ENCODE measurements around the gene DMRTB1. TPM values are rescaled to one million over a fixed set of nuclear protein-coding genes. Genes with fewer than 3 reads are reported as not detected.
A peak's percentile ranks its signal among the peaks of the same experiment; 100 is the strongest.

DMRTB1 gene
- total RNA-seq, 1 experiment from 2014 or later: not detected

- peak; percentile 85 for DNase-seq (ENCODE audit: low read depth, low spot score)
- CTCF ChIA-PET: interaction anchor here (1.1 to 1.5 kb wide), 2 partner anchors 20 to 37 kb away, joined by 4 read pairs; no protein-coding TSS in a partner anchor
Measured at GRCh38 chr1:53413175-53414001, 45.8 kb upstream of the DMRTB1 start.

More at GRCh38 chr1:53413175-53414001, 45.8 kb upstream of the DMRTB1 start:
- ChIA-PET RAD21 (ENCODE audit: low non-redundant PET in 1 of 2, low total read pairs in 2 of 2, uncharacterized antibody in 2 of 2, unreplicated experiment in 2 of 2) (interaction anchor here in 1 of 2 experiments (0.6 kb wide), 1 partner anchor 135 kb away, joined by 4 read pairs; no protein-coding TSS in a partner anchor), POLR2A (interaction anchor here (1.0 to 1.7 kb wide), 2 partner anchors 10 to 52 kb away, joined by 3 to 4 read pairs; no protein-coding TSS in a partner anchor)
- H3K36me3 ChIP-seq (ENCODE audit: control insufficient read depth in 1 of 2, insufficient read depth in 2 of 2, low read length in 2 of 2): no peaks in the 10 kb centered on the region
- H3K9me2 ChIP-seq (ENCODE audit: insufficient read depth): no peaks in the 10 kb centered on the region
- H3K9me3 ChIP-seq (ENCODE audit: control insufficient read depth in 1 of 2, insufficient read depth in 1 of 2, low read depth in 1 of 2, low read length in 2 of 2): no peaks in the 10 kb centered on the region
- TF ChIP-seq ELF1 (IDR thresholded peaks at IDR 0.05; ENCODE audit: borderline replicate concordance, low read depth) (no peak), FOSL1 (IDR thresholded peaks at IDR 0.05; ENCODE audit: low read depth) (peak; percentile 88), MAX (IDR thresholded peaks at IDR 0.05) (no peak; the same call in 1 of the 2 replicates), SP1 (IDR thresholded peaks at IDR 0.05; ENCODE audit: low read depth) (peak; percentile 85), CEBPB (IDR thresholded peaks at IDR 0.05; ENCODE audit: low read depth) (peak; percentile 79), POLR2A (IDR thresholded peaks at IDR 0.05; ENCODE audit: borderline replicate concordance, extremely low read depth, insufficient read depth, insufficient read length) (no peak), YY1 (IDR thresholded peaks at IDR 0.05; ENCODE audit: extremely low read depth, insufficient replicate concordance, low read depth, low read length) (peak; percentile 6), ATF3 (IDR thresholded peaks at IDR 0.05) (no peak), TCF7L2 (IDR thresholded peaks at IDR 0.05; ENCODE audit: borderline replicate concordance, extremely low read depth, insufficient read depth, insufficient read length) (peak; percentile 88), EGR1 (IDR thresholded peaks at IDR 0.05; ENCODE audit: low read depth) (peak; percentile 82), JUND (IDR thresholded peaks at IDR 0.05) (peak; percentile 87), EZH2phosphoT487 (IDR thresholded peaks at IDR 0.05; ENCODE audit: borderline replicate concordance) (no peak), REST (IDR thresholded peaks at IDR 0.05; ENCODE audit: low read depth) (no peak), CBX3 (IDR thresholded peaks at IDR 0.05; ENCODE audit: low read depth) (peak; percentile 74; the same call in 1 of the 2 replicates), CTCF (IDR thresholded peaks at IDR 0.05 in 2 of 3, conservative IDR thresholded peaks at IDR 0.05 in 1 of 3; ENCODE audit: borderline replicate concordance in 1 of 3, insufficient read depth in 1 of 3, low read depth in 2 of 3, low read length in 2 of 3) (no peak)
- ATAC-seq: peak; percentile 92
- H3K27ac ChIP-seq (ENCODE audit: low read depth, low read length): peak overlapping the region; percentile 90
- H3K4me3 ChIP-seq (replicated peaks in 1 of 2; ENCODE audit: low read depth in 1 of 2, low read length in 2 of 2): peak overlapping the region in 1 of 2 experiments; percentile 31; a peak in 2 of 4 replicates
- no peaks in the 10 kb centered on the region for H4K20me1 ChIP-seq (ENCODE audit: insufficient read depth)
- no peaks in the 10 kb centered on the region for H3K79me2 ChIP-seq (ENCODE audit: insufficient read depth, low read length)
- BruUV-seq (replicated peaks): no TSS peak
- H3K27me3 ChIP-seq (ENCODE audit: insufficient read depth, low read length): no peaks in the 10 kb centered on the region
- H3K4me2 ChIP-seq (ENCODE audit: low read length): peak overlapping the region; percentile 76
- H2AFZ ChIP-seq (ENCODE audit: low read depth, low read length, poor library complexity, severe bottlenecking): peak overlapping the region; percentile 45
- peak overlapping the region; percentile 36 for H3K9ac ChIP-seq (ENCODE audit: low read length)
- intact Hi-C loops (cut with micrococcal nuclease): no loop called here
- H3K4me1 ChIP-seq (ENCODE audit: control insufficient read depth in 1 of 2, insufficient read depth in 2 of 2, low read length in 2 of 2): peaks cover 33 to 73% of the 10 kb centered on the region in 2 experiments
